Measurements from ENCODE around the gene LMOD2. TPM values are rescaled to one million over a fixed set of nuclear protein-coding genes. Genes with fewer than 3 reads are reported as not detected.

The LMOD2 gene
- total RNA-seq, 1 experiment from 2014 or later = not detected

Other genes with a start within 250 kb of the LMOD2 start
- gene IQUB, start 121.3 kb upstream of the LMOD2 start, total RNA-seq (2021; ENCODE audit: unreplicated experiment) = 0.79 TPM
- 64.2 TPM for gene NDUFA5, start 98.0 kb upstream of the LMOD2 start, total RNA-seq (2021; ENCODE audit: unreplicated experiment)
- not detected for gene ASB15, start 54.0 kb upstream of the LMOD2 start, total RNA-seq (2021; ENCODE audit: unreplicated experiment)
- 26.2 TPM for gene WASL, start 93.1 kb downstream of the LMOD2 start, total RNA-seq (2021; ENCODE audit: unreplicated experiment)
- gene HYAL4, start 189.3 kb downstream of the LMOD2 start, total RNA-seq (2021; ENCODE audit: unreplicated experiment) = not detected

All from HCT116 (cell line).